Stimulated activated naive CD8-positive, alpha-beta T cell treated with anti-CD3 and anti-CD28 coated beads, Interleukin-15, Interleukin-2, amounts not matched to agents 100 ng/mL and 50 ng/mL, for 24 hours (primary cell): ENCODE results near the gene DOC2B.
"Not testable (repeated sequence)": the region's sequence is repeated elsewhere in the genome, so short reads cannot be mapped to it uniquely, and the experiment has no call there.

Source experiments
- H3K27ac Mint-ChIP-seq: one replicate; pipeline ENCODE4 v1.8.0; 2021; ENCODE audit warnings: mild to moderate bottlenecking, mixed read lengths
- H3K27me3 Mint-ChIP-seq: one replicate; pipeline ENCODE4 v1.8.0; 2021; ENCODE audit warnings: mixed read lengths
- H3K36me3 Mint-ChIP-seq: one replicate; pipeline ENCODE4 v1.8.0; 2021; ENCODE audit warnings: low read depth, mixed read lengths
- H3K4me1 Mint-ChIP-seq: one replicate; pipeline ENCODE4 v1.8.0; 2021; ENCODE audit warnings: low read depth, mixed read lengths
- H3K4me3 Mint-ChIP-seq: one replicate; pipeline ENCODE4 v1.8.0; 2021; ENCODE audit warnings: mild to moderate bottlenecking, mixed read lengths
- H3K9me3 Mint-ChIP-seq: one replicate; pipeline ENCODE4 v1.8.0; 2021; ENCODE audit warnings: mixed read lengths

DOC2B gene

GRCh38 chr17:218432-219110 is 37.1 kb upstream of the DOC2B start:
- Mint-ChIP-seq H3K4me1 (no peaks in the 10 kb centered on the region), H3K9me3 (no peaks in the 10 kb centered on the region), H3K4me3 (no peak overlapping the region), H3K27ac (no peak overlapping the region), H3K36me3 (no peaks in the 10 kb centered on the region), H3K27me3 (no peaks in the 10 kb centered on the region)

GRCh38 chr17:216625-217024 is 35.2 kb upstream of the DOC2B start:
- Mint-ChIP-seq H3K9me3 (no peaks in the 10 kb centered on the region), H3K36me3 (no peaks in the 10 kb centered on the region), H3K4me1 (no peaks in the 10 kb centered on the region), H3K27ac (no peak overlapping the region), H3K4me3 (no peak overlapping the region), H3K27me3 (no peaks in the 10 kb centered on the region)

- not testable (repeated sequence) for H3K9me3 Mint-ChIP-seq, H3K27ac Mint-ChIP-seq, H3K27me3 Mint-ChIP-seq, H3K36me3 Mint-ChIP-seq, H3K4me1 Mint-ChIP-seq, H3K4me3 Mint-ChIP-seq
Observed at GRCh38 chr17:215563-216478, 34.4 kb upstream of the DOC2B start.

GRCh38 chr17:214881-215331 is 33.5 kb upstream of the DOC2B start:
- Mint-ChIP-seq H3K4me1 (no peaks in the 10 kb centered on the region), H3K9me3 (no peaks in the 10 kb centered on the region), H3K27me3 (no peaks in the 10 kb centered on the region), H3K36me3 (no peaks in the 10 kb centered on the region), H3K27ac (no peak overlapping the region), H3K4me3 (no peak overlapping the region)

- H3K27ac Mint-ChIP-seq = no peak overlapping the region
- no peaks in the 10 kb centered on the region for H3K4me1 Mint-ChIP-seq
- H3K36me3 Mint-ChIP-seq = no peaks in the 10 kb centered on the region
- no peak overlapping the region for H3K4me3 Mint-ChIP-seq
- peaks cover 4% of the 10 kb centered on the region for H3K9me3 Mint-ChIP-seq
- peaks cover 5% of the 10 kb centered on the region for H3K27me3 Mint-ChIP-seq
Observed at GRCh38 chr17:213286-214105, 32.0 kb upstream of the DOC2B start.

GRCh38 chr17:210402-210801 is 29.0 kb upstream of the DOC2B start:
- Mint-ChIP-seq H3K4me3 (no peak overlapping the region), H3K9me3 (peaks cover 4% of the 10 kb centered on the region), H3K36me3 (no peaks in the 10 kb centered on the region), H3K27ac (no peak overlapping the region), H3K27me3 (peaks cover 5% of the 10 kb centered on the region), H3K4me1 (no peaks in the 10 kb centered on the region)

GRCh38 chr17:208429-208828 is 27.0 kb upstream of the DOC2B start:
- Mint-ChIP-seq H3K4me3 (no peak overlapping the region), H3K4me1 (no peaks in the 10 kb centered on the region), H3K36me3 (no peaks in the 10 kb centered on the region), H3K27me3 (peaks cover 5% of the 10 kb centered on the region), H3K9me3 (peaks cover 4% of the 10 kb centered on the region), H3K27ac (no peak overlapping the region)

- Mint-ChIP-seq H3K27me3 (peaks cover 5% of the 10 kb centered on the region), H3K9me3 (peaks cover 4% of the 10 kb centered on the region), H3K4me3 (no peak overlapping the region), H3K4me1 (no peaks in the 10 kb centered on the region), H3K36me3 (no peaks in the 10 kb centered on the region), H3K27ac (no peak overlapping the region)
Observed at GRCh38 chr17:207775-208174, 26.3 kb upstream of the DOC2B start.

GRCh38 chr17:206941-207560 is 25.6 kb upstream of the DOC2B start:
- peaks cover 5% of the 10 kb centered on the region for H3K27me3 Mint-ChIP-seq
- H3K36me3 Mint-ChIP-seq = no peaks in the 10 kb centered on the region
- H3K9me3 Mint-ChIP-seq = peaks cover 4% of the 10 kb centered on the region
- H3K4me3 Mint-ChIP-seq = no peak overlapping the region
- H3K4me1 Mint-ChIP-seq = no peaks in the 10 kb centered on the region
- H3K27ac Mint-ChIP-seq = no peak overlapping the region

GRCh38 chr17:206484-206883 is 25.0 kb upstream of the DOC2B start:
- not testable (repeated sequence) for H3K27me3 Mint-ChIP-seq, H3K4me1 Mint-ChIP-seq, H3K27ac Mint-ChIP-seq, H3K36me3 Mint-ChIP-seq, H3K4me3 Mint-ChIP-seq, H3K9me3 Mint-ChIP-seq

GRCh38 chr17:205817-206216 is 24.4 kb upstream of the DOC2B start:
- Mint-ChIP-seq H3K4me3 (no peak overlapping the region), H3K36me3 (no peaks in the 10 kb centered on the region), H3K9me3 (peaks cover 4% of the 10 kb centered on the region), H3K4me1 (no peaks in the 10 kb centered on the region), H3K27ac (no peak overlapping the region), H3K27me3 (peaks cover 5% of the 10 kb centered on the region)

- peaks cover 7% of the 10 kb centered on the region for H3K27me3 Mint-ChIP-seq
- H3K4me3 Mint-ChIP-seq = no peak overlapping the region
- no peaks in the 10 kb centered on the region for H3K4me1 Mint-ChIP-seq
Observed at GRCh38 chr17:205148-205669, 23.8 kb upstream of the DOC2B start.

GRCh38 chr17:204427-205147 is 23.1 kb upstream of the DOC2B start:
- Mint-ChIP-seq H3K27me3 (peaks cover 11% of the 10 kb centered on the region), H3K27ac (no peak overlapping the region), H3K9me3 (peaks cover 4% of the 10 kb centered on the region)

More at GRCh38 chr17:205148-205669, 23.8 kb upstream of the DOC2B start:
- Mint-ChIP-seq H3K36me3 (no peaks in the 10 kb centered on the region), H3K27ac (no peak overlapping the region), H3K9me3 (peaks cover 4% of the 10 kb centered on the region)

GRCh38 chr17:202501-202951 is 21.1 kb upstream of the DOC2B start:
- H3K27ac Mint-ChIP-seq = no peak overlapping the region
- H3K36me3 Mint-ChIP-seq = no peaks in the 10 kb centered on the region
- no peaks in the 10 kb centered on the region for H3K9me3 Mint-ChIP-seq
- H3K4me3 Mint-ChIP-seq = no peak overlapping the region
- no peaks in the 10 kb centered on the region for H3K4me1 Mint-ChIP-seq
- peaks cover 10% of the 10 kb centered on the region for H3K27me3 Mint-ChIP-seq

More at GRCh38 chr17:204427-205147, 23.1 kb upstream of the DOC2B start:
- no peak overlapping the region for H3K4me3 Mint-ChIP-seq
- no peaks in the 10 kb centered on the region for H3K36me3 Mint-ChIP-seq
- H3K4me1 Mint-ChIP-seq = no peaks in the 10 kb centered on the region
